HG03520 (cell line): ENCODE measurements around the gene AKAP6.
"Not testable (repeated sequence)": the region's sequence is repeated elsewhere in the genome, so short reads cannot be mapped to it uniquely, and the experiment has no call there.

ENCODE experiments used
- ATAC-seq: cut with Tn5 transposase; IDR thresholded peaks from one replicate; pipeline ENCODE4 v1.9.1; 2021; ENCODE audit warnings: mild to moderate bottlenecking, moderate library complexity; ENCODE audit not compliant: unreplicated experiment

AKAP6 gene

DNA sequence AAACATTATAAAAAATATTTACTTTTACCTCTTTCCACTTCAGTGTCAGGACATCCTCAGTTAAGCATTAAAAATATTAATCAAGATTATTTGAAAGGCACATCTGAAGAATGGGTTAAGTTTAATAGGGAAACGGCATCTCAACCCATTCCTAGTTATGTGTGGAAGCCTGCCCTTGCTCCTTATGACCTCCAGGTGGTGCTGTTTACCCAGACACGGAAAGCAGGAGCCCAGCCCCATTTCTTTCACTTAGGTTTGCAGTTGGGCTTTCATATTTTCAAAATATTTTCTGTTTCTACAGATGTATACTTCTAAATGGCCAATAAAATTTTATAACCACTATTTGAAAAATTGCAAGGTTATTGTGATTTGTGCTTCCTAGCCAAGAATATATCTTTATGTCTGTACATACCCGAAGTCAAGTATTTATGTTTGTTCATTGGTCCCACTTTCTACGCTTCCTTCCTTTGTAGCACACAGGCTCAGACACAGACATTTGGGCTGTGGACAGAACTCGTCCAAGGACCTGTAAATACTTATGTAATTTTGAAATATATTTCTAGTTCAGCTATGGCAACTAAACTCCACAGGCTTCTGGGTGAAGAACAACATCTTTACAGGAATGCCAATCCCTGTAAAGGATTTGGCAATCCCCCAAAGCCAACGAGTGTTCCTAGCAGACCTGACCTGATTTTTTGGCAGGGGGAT is 247.1 kb downstream of the AKAP6 start:
- ATAC-seq = peak; percentile 56

DNA sequence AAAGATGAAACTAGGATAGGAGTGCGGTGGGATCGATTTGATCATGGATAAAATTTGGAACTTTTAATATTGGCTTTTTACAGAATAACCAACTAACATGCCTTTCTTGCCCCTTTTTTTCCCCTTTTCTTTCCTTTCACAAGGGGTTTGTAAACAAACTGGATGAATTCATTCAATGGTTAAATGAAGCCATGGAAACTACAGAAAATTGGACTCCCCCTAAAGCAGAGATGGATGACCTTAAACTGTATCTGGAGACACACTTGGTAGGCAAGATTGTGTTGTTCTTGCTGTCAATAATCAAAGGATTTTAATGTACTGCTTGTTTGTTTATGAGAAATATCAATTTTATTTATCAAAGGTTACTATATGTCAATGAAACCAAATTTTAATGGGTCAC is 247.9 kb downstream of the AKAP6 start:
- ATAC-seq = no peak

DNA sequence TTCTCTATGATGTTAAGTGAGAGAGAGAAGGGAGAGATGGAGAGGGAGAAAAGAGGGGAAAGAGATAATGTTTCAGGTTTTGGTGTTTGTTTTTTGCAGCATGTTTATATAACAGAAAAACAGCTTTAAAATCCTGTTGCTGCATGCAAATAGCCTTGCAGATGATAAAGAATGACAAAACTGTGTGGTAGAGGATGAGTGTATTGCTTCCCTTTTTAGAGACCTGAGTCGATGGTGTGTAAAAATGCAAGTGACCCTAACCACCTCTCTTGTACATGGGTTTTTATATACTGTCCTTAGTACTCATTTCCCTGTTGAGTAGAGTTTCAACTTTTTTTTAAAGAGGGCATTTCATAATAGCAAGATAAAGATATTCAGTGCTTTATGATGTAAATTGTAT is 249.1 kb downstream of the AKAP6 start:
- peak; percentile 86 for ATAC-seq

DNA sequence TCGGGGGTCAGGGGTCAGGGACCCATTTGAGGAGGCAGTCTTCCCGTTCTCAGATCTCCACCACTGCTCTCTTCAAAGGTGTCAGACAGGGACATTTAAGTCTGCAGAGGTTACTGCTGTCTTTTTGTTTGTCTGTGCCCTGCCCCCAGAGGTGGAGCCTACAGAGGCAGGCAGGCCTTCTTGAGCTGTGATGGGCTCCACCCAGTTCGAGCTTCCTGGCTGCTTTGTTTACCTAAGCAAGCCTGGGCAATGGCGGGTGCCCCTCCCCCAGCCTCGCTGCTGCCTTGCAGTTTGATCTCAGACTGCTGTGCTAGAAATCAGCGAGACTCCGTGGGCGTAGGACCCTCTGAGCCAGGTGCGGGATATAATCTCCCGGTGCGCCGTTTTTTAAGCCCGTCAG is 254.3 kb downstream of the AKAP6 start:
- not testable (repeated sequence) for ATAC-seq

DNA sequence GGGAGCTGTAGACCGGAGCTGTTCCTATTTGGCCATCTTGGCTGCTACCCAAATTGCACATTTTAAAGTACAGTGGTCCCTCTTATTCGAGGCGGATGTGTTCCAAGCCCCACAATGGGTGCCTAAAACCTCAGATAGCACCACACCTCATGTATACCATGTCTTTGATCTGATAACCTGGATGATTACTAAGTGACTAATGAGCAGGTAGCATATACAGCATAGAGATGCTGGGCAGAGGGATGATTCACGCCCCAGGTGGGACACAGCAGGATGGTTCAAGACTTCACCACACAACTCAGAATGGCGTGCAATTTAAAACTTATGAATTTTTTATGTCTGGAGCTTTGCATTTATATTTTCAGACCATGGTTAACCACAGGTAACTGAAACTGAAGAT is 255.0 kb downstream of the AKAP6 start:
- no peak for ATAC-seq

DNA sequence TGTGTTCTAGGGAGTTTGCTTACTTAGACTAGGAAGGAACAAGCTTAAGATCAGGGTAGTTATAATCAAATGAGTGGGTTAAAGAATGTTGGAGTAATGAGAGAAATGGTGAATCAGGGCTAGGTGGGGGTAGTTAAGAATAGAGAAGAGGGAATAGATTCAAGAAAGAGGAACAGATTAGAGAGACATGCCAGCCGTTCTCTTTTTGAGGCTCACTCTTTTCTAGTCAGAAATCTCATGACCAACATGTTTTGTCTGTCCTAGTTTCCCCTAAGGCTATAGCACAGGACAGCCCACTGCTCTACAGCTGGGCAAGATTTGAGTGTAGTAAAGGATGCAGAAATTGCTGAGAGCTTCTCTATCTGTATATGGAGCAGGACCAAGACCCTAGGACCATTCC is 258.4 kb downstream of the AKAP6 start:
- no peak for ATAC-seq

DNA sequence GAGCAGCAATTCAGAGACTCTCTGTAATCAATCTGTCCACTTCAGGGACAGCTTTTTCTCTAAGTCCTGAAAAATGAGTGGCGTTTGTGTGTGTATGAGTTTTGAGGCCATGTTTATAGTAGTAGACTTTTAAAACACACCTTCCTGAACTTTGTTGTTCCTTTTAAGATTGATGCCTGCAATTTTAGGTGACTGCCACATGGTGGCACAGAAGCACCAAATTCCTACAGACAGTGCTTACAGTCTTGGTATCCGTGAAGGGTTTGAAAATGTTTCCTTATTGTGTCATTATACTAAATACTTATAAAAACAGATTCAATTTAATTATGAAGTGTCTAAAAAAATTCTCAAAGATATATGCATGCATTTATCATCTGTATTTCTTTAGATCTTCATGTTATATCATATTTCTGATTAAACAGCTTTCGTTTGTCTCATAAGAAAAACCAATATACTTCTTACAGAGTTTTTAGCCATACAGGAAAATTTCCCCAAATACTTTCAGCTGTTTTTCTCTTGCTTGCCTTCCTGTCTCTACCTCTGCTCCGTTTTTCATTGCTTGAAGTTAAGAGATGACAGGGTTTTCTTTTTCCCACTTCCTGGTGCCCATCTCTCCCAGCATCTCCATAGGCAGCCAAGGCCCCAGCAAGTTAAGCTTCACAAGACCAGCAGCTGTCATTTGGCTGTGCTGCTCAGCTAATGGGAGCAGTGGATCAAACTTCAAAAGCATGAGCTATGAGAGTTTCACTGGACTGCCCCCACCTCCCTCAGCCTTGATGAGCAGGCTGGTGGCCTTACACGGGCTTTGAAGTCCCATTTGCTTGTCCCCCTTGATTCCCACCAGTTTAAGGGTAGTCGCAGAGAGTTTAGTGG is 259.6 kb downstream of the AKAP6 start:
- no peak for ATAC-seq

DNA sequence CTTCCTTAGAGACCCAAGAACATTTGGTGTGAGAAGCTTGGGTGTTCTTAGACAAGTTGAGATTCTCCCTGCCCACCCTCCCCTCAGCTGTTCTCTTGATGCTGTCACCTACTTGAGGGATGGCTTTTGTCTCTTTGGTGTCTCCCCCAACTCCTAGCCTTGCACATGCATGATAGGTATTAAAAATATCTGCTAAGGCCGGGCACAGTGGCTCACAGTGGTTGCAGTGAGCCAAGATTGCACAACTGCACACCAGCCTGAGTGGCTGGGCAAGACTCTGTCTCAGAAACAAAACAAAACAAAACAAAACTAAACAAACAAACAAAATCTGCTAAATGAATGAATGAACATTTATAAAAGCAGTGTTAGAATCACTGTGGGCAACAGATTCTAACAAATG is 261.1 kb downstream of the AKAP6 start:
- ATAC-seq = no peak

DNA sequence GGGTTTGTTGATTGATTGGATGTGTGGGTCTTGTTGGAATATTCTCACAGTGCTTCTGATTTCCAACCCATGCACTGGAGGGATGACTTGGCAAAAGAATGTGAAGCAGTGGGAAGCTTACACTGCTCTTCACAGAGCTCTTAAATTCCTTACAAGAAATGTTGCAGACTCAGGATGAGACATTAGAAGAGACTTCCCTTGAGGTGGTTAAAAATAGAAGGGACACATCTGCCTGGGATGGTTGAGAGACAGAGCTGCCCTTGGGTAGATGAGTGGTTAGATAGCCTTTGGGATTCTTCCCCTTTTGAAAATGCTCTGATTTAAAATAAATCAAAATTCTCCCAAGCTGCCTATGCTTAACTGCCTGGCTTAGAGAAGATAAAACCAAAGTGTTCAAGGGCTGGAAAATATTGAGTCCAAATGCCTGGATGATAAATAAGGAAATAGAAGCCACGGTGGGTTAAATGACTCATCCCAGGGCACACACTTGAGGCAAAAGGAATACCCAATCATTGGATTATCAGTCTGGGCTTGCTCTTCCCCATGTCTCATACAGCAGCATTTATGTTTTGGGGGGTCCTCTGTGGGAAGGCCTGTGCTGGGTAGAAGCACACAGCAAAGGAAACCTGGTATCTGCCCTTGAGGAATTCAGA is 264.3 kb downstream of the AKAP6 start:
- no peak for ATAC-seq

DNA sequence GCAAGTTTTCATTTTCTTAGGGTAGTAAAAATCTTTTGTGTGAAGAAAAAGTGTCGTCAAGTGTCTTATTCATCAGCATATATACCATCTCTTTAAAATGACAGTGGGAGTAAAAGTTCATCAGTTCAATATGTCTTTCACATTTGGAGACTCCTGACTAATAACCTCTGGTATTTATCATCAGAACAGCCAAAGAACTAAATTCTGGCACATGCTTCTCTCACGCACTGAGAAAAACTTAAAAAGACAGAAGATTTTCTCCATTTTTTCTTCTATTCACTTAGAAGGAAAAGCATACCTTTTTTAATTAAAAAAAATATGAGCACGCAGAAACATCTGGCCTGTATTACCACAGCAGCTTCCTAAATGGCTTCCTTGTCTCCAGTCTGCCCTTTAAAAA is 265.7 kb downstream of the AKAP6 start:
- ATAC-seq = no peak

DNA sequence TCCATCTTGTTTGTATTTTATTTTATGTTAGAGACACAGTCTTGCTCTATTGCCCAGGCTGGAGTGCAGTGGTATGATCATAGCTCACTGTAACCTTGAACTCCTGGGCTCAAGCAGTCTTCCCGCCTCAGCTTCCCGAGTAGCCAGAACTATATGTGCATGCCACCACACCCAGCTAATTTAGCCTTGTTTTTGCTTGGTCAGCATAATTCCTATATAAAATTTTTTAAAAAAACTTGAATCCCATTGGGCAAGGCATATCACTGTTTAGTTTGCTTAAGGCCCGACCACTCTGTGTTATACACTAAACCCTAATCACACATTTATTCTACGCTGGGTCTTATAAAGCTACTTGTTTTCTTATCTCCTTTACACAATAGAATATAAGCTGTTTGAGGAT is 266.4 kb downstream of the AKAP6 start:
- no peak for ATAC-seq

DNA sequence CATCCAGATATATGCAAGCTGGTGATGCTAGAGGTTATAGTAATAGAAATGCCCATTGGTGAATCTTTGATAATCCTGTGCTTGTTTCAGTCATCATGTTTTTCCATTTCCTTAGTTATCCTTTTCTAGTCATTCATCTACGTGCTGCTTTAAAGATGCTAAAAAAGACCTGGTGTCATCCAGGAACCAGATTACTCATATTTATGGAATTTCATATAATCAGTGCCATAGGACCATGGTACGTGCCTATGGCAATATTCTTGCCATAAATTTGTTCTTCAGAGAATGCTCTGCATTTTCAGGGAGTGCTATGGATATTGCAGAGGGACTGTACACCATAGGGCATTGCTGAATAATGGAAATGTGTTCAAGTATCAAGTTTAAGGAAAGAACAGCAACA is 267.3 kb downstream of the AKAP6 start:
- no peak for ATAC-seq

DNA sequence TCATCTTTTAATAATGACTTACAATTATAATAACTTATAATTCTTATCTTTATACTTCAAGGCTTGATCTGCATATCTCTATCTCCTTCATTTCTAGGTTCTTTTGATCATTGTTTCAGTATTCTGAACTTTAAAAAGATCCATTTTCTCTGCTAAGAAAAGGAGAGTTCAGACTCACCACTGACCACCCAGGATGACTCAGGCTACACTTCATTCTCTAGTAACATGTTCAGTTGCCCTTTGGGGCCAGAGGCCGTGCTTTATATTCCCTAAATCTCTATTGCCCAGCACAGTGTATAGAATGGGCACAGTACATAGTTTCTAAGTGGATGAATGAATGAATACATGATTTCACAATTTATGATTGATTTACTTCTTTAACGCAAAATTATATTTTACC is 268.7 kb downstream of the AKAP6 start:
- ATAC-seq = no peak

DNA sequence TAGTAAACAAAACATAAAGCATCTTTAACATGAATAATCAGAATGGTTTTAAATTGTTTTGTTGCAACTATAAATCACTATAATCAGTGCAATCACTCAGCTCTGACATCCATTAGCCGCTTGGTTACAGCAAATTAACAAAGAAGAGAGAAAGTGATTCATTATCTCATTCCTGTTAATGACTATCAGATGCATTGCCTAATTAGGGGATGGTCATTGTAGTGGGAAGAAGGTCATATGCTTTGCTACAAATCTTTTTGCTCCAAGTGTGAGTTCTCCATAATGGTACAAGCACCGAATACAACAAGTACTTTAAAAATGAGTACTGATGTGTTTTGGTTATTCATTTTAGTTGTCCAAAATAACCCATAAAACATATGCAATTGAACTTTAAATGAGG is 272.0 kb downstream of the AKAP6 start:
- no peak for ATAC-seq

DNA sequence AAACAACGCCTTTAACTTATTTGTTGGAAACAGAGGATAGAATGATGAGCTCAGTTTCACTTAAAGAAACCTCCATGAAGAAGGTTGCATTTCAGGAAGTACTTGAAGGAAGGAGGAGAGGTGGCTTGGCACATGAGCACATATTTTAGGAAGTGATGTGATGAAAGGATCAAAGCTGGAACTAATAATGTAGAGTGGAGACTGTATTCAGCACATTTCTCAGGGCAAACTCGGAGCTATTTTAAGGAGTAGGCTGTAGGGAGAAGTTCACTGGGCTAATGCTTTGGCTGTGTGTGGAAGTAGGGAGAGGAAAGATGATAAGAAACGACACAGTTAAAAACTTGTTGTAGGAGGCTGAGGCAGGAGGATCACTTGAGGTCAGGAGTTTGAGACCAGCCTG is 272.8 kb downstream of the AKAP6 start:
- ATAC-seq = no peak

DNA sequence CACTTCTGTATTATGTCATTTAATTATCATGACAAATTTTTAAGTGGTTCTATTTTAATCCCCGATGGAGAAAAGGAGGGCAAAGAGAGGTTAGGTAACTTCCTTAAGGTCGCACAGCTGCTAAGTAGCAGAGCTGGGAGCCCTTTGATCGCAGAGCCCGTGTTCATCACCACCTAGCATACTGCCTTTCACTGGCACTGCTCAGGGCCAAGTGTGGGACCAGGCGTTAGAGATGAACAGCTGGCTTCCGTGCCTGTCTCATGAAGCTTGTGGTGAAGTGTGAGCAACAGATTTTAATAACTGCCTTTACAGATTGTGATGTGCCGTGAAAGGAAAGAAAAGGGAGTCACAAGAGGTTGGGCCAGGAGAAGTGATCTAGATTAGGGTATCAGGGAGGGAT is 273.6 kb downstream of the AKAP6 start:
- no peak for ATAC-seq

DNA sequence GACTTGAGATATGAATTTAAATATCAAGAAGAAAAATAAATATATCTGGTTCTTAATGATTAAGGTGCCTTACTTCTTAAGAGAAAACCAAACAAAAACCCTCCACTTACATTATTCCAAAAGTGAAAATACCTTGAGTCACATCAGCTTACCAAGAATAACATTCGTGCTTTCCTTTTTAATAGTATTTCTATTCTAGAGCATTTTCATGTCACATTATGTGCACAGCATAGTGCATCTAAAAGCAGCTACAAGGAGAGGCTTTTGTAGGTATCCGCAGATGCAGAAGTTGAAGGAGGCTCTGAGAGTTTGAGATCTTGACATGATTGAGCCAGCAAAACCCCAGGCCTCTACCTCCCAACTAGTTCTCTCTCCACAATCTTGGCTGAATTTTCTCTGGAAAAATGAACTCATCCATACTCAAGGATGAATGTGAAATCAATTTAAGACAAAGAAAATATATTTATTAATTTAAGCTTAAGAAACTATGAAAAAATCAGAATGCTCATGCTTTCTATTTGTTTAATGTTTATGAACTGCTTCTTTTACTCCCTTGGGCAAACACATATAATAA is 275.0 kb downstream of the AKAP6 start:
- ATAC-seq = peak; percentile 64

DNA sequence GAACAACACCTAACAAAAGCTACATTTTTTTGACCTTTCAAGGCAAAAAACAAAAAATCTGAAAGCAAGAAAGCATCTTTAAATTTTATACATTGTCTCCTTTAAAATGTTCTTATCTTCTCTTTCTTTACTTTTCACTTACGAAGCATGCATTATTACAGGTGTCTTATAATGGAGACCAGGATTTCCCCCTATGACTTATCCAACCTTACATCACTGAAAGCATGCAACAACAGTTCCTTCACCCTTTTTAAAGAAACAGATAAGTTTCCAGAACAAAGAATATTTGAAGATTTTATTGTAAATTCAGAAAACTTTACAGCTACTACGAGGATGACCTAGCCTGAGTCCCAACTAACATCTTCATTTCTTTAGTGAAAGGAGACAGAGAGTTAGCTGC is 277.2 kb downstream of the AKAP6 start:
- ATAC-seq = no peak

DNA sequence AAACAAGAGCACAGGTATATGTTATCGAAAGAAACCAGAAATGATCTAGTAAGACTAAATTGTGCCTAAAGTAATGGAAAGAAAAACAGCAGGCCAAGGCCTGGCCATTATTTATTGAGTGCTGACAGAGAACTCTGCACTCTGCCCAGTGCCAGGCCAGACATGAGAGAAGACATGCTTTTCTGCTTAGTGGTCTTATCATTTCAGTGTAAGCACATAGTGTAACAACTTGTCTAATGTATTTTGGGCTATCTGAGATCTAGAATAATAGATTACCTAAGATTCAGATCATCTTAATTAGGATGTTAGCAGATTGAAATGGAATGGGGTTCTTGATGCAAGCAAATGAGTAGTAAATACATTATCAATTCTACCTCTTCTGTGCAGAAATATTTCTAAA is 278.3 kb downstream of the AKAP6 start:
- ATAC-seq = no peak

DNA sequence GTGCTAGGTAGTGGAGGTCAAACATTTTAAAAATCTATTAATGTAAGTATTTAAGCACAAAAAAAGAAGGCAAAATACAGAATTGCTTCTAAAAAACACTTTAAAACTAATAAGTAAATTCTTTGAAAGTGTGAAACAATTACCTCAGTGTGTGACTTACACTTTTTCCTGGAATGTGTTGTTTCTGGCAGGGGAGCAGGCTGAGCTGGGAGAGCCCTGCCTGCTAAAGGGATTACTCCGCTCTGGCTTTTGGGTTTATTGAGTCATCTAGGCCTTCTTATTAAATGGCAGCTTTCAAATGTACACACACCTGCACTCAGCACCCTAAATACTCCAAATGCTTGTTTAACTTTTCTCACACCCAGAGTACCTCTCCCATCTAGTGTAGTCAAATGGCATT is 279.8 kb downstream of the AKAP6 start:
- no peak for ATAC-seq

DNA sequence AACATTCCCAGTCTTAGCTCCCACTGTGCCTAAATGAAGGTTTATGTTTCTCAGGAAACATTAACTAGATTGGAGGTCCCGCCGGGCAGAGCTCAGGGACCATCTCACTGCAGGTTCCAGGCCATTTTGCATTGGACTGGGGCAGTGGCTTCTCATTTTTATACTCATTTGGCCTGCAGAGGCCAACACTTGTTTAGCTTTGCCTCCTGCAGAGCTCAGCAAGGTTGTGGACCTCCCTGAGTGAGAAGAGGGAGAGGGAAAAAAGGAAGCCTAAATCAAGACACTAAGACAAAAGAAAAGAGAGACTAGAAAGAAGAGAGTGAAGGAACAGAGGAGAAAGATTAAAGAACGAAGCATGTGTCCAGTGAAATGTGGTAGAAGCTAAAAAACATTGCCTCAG is 280.3 kb downstream of the AKAP6 start:
- no peak for ATAC-seq

DNA sequence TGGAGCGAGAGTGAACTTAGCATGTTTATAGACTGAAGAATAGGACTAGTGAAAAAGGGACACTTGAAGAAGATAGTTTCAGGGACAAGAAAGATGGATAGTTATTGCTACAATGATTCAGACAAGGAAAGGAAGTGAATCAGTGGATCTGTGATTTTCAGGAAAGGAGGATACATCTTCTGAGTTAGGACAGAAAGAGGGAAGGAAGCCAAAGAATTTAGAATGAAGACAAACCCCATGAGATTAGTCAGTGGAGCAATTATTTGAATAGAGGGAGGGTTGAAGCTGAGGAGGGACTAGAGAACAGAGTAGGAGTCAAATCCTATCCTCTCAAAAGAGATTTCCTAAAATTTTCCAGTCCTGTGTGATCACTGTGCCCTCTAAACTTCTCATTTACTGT is 282.7 kb downstream of the AKAP6 start:
- ATAC-seq = no peak
